GM19438 (cell line): ENCODE data around the gene ACOT7.

Experiments
- ATAC-seq: cut with Tn5 transposase; IDR thresholded peaks from one replicate; pipeline ENCODE4 v1.9.1; 2021; ENCODE audit warnings: low read depth; ENCODE audit not compliant: unreplicated experiment

The ACOT7 gene

DNA sequence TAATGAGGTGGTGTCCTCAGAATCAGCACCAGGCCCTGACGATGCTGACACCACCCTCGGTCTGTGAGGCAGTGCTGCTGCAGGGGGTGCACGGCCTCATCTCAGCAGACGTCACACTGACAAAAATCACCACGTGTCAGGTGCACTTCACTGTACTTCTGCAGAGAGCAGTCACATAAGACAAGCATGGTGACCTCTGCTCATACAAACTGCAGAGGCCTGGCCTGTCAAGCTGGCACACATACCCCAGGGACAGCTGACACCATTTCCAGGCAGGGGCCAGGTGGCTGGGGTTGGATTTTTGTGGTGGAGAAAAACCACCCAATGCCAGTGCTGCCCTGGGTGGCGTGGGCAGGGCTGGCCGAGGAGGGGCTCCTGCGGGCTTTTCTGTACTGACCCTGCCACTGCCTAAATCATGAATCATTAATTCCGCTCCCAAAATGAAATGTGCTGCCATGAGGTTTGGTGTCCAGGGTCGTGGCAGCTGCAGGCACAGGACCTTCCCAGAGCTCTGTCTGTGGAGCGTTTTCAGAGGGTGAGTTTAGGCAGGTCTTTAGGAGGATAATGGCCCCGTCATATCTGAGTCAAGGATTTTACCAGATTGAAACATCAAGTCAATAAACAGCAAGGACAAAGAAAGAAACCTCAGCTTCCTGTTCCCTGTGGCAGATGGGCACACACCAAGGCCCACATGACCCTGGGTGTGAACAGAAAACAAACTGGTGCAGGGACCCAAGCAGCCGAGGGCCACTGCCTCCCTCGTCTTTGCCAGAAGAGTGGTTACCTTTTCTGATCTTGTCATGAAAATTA lies 99.3 kb downstream of the ACOT7 start:
- ATAC-seq: no peak

DNA sequence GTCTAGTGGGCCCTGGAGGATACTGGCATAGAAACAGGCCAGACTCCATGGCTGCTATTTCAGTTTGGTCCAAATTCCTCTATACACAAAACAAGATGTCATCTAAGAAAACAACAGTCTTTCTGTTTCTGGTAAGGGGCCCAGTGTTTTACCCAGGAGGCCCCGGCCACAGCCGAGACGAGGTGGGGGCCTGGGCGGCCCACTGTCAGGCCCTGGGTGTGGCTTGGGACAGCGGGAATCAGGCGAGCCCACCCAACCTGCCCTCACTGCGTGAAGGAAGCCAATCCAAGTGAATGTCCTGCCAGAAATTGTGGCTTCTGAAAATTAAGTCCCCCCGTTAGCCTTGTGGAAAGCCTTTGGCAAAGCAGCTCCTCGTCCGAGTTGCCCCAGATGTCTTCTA lies 101.5 kb downstream of the ACOT7 start:
- no peak for ATAC-seq

DNA sequence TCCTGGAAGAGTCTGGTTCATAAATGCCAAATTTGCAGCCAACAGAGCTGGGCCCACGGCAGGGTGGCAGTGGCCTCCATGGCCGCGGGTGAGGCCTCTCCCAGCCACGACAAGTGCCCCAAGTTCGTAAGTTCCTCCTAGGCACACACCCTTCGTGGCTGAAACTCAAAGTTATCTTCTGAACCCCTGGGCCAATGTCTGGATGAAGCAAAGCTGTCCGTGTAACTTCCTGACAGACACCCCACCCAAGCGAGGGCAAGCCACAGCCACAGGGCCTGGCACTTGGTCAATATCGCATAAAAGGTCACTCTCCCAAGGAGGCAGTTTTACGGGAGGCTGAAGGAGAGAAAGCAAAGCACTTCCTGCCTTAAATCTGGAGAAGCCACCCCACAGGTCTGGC lies 104.9 kb downstream of the ACOT7 start:
- ATAC-seq: no peak

DNA sequence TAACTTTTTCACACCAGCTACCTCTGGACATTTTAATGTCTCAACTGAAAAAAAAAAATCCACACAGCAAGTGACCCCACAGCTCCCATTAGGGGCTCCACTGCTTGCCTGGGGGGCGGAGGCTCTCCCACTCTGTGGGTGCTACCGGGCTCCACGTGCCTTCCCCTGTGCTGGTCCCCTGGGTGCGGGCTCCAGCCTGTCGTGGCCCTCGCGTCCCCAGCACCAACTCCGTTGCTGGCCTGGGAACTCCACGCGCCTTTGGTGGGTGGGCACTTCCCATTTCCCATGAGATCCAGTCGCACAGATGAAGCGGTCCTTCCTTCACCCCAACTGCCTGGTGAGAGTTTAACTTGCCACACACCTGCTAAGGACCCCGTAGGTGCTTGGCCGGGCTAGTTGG lies 105.5 kb downstream of the ACOT7 start:
- no peak for ATAC-seq

DNA sequence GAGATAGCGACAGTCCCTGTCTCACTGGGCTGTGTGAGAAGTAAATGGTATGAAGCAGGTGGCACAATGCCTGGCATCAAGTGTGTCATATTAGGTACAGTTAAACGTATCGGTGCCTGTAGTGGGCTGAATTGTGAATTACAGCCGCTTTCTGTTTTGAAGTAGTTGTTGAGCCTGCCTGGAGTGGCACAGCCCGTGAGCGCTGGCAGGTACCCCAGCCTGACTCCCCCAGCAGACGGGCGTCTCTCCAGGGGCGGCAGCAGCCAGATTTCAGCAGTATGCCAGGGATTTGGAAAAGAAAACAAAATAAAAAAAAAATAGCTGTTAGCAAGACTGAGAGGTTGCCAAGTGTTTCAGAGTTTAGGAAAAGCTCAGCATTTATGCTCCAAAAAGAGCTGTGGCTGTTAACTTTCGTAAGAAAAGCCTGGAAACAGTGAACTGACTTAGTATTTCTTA lies 106.1 kb downstream of the ACOT7 start:
- ATAC-seq: no peak

DNA sequence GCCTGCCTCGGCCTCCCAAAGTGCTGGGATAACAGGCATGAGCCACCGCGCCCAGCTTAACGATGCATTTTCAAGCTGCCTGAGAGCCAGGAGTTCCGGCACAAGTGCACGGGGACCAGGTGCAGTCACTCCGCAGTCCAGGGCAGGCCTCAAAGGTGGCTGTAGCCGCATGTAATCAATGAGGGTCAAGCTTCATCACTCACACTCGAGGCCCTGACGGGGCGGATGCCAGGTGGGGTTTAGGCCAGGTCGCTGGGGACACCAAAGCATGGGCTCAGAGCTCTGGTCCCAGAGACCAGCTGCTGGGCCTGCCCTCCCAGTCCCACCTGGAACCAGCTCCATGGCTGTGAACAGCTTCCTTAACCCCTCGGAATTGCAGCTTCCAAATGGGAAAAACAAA lies 106.5 kb downstream of the ACOT7 start:
- no peak for ATAC-seq

DNA sequence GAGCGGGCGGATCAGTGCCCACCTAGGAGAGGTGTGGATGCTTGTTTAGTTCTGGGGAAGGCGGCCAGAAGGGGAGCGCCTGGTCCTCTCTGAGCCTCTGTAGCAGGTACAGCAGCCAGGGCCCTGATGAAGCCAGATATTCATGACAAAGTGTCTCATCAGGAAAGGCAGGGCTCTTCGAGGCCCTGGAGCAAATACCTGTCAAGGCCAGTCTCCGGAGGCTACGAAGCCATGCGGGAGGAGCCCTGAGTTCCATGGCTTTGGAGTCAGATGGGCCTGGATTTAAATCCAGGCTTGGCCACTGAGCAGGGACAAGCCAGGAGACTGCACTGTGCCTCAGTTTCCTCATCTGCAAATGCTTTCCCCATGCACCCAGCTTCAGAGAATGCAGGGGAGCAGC lies 107.3 kb downstream of the ACOT7 start:
- no peak for ATAC-seq

DNA sequence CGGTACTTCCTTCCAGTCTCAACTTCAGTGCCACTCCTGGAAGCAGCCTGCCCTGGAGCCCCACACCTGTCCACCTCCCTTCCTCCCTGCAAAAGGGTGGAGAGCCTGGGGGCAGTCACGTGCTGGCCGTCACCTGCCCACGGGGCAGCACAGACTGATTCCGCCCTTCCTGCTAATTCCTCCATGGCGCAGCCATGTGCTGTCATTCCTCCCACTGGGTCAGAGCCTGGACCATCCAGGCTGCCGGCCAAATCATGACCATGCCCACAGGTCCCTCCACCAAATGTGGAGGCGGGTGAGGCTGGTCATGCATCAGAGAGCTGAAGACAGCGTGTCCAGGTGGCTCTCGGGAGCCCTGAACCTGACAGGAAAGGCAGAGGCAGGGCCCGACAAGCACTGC lies 108.2 kb downstream of the ACOT7 start:
- no peak for ATAC-seq

DNA sequence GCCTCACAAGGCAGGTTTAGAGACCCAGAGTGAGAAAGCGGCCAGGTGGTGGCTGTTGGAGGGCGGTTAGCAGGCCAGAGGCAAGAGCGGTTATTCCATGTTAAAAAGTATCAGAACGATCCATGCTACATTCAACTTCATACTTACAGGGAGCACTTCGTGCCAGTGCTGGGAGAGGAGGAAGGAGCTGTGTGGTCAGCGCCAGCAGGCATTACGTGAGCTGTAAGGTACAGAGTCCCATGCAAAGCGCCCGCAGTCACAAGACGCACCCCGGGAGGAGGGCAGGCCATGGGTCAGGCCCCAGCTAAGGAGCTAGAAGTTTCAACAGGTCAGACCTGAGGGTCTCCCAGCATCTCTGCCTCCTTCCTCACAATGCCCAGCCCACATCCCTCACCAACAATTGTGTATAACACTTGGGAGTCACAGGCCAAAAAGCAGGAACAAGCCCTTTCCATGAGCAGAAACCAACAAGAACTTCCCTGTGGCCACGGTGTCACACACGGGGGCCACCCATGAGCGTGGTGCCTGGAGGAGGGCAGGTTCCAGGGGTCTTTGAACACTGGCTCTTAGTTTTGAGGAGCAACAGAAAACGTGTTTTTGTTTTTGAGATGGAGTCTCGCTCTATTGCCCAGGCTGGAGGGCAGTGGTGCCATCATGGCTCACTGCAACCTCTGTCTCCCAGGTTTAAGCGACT lies 110.8 kb downstream of the ACOT7 start:
- ATAC-seq: no peak

DNA sequence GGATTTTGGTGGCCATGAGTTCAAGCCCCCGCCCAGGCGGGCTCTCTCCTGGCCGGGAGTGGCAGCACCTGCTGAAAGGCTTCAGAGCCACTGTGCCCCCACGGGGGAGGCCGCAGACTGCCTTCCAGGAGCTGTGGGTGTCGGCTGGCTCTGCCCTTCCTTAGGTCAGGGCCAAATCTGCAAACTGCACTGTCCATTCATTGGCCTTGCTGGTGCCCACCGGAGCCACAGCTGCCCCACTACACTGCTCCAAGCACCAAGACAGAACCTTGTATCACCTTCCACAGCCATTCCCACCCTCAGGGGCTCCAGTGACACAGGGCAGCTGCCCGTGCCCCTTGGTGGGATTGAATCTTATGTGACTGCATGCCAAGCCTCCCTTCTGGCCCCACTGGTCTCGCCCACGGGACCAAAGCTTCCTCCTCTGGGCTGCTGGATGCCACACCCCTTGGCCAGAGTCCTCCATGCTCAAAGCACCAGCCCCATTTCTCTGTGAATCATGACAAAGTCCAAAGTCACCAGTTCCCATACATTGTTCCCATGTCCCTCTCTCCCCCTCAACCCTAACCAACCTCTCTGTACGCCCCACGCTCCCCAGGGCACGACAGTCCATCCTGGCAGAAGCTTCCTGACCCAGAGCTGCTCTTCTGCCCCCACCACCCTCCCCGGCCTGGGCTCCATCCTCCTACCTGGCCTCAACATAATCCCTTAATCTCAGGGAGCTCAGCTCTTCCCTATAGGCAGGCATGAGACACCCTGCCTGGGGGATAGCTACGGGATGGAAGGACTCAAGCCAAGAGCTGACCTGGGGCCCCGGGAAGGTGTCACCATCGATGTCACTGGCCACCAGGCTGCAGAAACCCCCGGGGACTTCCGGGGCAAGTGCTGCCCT lies 111.8 kb downstream of the ACOT7 start:
- ATAC-seq: no peak

DNA sequence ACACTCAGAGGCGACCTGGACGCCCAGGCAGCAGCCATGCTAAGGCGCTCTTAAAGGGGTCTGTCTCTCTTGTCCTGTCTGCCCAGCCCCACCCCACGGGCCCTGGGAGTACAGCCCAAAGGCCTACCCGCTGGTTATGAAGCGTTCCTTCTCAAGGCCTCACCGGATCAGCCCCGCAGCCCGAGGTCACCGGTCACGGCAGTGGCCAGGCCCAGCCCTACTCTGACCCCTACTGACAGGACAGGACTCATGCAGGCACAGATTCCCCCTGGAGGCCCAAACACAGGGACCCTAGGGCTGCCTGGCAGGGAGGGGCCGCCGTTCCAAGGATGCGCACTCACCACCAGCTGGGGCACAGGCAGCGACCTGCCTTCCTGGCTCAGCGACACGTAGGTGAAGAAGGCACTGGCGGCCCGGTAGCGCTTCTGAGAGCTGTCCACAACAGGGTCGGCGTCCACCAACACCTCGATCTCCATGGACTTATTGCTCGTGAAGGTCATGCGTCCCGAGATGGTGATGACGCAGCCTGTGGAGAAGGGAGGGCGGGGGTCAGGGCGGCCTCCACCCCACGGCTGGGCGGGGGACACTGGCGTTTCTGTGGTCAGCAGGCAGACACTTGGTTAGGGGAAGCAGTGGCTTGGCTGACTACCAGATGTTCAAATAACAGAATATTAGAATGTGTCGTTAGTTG lies 112.7 kb downstream of the ACOT7 start:
- no peak for ATAC-seq

DNA sequence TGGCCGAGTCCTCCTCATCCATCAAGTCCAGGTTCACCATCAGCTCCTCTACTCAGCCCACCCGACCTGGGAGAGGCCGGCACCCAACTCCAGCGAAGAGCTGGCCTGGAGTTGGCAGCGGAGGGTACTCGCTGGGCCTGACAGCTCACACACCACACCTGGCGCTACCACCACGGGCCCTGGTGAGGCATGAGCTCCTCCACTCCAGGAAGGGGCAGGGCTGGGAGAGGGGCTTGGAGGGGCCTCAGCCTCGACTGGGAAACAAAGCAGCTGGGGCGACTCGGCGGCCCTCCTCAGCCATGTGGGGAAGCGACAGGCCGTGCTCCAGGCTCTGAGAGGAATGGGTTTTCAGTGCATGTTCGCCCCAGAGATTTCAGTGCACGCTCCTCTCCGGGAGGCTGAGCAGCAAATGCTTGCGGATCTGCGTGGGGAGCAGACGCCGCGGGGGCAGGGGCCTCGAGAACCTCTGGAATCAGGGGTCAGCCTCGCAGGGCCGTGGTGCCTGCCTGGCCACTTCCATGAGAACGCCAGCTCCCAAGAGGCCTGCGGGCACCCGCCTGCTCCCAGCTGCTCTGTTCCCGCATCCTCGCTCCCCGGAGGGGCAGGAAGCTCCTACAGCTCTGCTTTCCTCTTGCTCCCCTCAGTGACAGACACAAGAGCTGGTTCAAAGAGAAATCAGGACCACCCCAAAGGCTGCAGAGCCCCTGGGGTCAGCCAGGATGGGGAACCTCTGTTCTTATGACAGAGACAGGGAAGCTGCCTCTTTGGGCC lies 113.8 kb downstream of the ACOT7 start:
- ATAC-seq: no peak

DNA sequence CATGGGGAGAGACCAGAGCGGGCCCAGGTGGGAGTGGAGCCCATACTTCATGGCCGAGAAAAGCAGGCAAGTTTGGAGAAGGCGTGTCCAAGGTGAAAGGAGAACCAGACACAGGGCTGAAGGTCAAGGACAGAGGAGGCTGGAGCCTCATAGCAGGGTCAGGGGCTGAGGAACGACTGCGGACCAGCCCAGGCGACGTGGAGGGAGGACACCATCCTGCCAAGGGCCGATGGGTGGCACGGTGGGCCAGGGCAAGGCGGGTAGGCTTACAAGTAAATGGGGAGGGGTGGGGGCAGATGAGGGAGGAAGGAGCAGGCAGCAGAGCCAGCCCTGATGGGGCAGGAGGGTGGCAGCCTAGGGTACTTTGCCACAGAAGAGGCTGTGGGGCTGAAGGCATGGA lies 114.5 kb downstream of the ACOT7 start:
- ATAC-seq: no peak

DNA sequence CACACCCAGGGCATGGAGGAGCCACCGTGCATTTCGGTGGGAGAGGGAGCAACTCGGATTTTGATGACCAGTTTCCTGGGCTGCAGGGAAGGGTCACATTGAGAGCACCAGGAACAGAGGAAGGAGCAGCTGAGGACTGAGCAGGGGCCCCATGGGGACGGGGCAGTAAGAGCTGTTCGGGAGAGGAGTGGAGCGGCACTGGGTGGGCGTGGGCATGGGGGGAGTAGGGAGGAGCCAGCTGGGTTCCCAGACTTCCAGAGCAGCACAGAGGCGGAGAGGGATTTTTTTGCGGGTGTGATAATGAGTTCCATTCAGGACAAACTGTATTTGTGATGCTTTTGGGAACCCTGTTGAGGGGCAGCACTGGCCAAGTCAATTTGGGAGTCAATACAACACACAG lies 115.3 kb downstream of the ACOT7 start:
- ATAC-seq: no peak

DNA sequence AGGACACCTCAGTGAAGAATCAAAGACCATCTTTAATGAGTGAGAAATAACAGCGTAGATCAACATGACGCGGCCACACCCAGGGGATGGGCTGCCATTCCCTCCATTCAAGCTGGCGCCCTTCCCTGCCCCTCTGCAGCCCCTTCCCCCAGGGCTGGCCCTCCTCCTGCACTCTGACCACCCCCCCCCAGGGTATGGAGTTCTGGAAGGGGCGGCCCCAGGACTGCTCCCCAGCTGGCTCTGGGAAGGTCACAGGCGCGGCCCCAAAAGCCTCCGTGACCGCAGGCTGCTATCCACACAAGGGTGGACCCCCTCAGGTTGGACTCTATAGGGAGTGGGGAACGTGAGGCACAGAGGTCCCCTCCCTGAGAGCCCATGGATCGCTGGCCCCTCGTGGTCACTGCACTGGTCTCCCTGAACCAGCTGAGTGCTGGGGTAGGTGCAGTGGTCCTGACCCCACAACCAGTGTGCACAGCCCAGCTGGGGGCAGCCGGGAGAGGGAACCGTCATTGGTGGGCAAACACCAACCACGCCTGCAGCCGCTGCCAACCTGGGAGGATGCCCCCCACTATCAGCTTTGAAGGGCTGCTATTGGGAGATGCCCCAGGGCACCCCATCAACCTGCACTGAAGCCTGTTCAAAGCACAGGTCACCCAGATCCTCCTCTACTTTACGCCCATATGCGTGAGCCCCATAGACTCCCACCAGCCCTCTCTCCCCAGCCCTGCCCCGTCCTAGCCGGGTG lies 116.6 kb downstream of the ACOT7 start:
- no peak for ATAC-seq

DNA sequence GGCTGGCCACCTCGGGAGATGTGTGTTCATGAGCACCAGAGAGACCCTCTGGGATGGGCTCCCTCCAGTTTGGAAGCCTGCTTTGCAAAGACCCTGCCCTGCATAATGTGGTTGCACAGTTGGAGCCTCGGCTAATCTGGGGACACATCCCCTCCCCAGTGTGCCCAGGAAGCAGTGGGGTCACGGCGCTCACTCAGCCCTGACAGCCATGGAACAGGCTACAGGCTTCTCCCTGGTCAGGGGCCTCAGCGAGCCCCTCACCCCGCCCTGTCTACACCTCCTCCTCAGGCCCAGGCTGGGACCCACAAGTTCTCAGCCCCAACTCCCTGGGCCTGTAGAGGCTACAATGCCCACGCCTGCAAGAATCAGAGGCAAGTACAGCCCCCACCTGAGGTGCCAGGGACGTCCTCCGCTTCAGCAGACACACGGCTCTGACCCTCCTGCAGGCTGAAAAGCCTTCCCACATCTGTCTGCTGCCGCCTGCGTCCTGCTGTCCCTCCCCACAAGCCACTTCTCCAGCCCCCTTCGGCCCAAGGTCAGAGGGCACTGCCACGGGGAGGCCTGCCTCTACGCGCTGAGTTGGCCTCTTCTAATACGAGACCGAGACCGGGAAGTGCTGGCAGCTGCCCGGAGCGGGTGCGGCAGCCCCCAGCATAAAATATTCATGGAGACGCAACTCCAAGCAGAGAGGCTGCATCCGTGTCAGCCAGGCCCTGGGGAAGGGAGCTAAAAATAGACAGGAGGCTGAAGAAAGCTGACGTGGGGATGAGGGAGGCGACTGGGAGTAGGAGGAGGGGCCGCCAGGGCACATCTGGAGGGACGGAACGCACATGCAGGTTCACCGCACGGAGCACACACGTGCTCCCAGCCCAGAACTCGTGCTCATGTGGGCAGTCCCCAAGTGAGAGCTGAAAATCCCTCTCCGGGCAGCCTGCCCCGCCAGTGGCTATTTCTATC lies 117.5 kb downstream of the ACOT7 start:
- ATAC-seq: no peak

DNA sequence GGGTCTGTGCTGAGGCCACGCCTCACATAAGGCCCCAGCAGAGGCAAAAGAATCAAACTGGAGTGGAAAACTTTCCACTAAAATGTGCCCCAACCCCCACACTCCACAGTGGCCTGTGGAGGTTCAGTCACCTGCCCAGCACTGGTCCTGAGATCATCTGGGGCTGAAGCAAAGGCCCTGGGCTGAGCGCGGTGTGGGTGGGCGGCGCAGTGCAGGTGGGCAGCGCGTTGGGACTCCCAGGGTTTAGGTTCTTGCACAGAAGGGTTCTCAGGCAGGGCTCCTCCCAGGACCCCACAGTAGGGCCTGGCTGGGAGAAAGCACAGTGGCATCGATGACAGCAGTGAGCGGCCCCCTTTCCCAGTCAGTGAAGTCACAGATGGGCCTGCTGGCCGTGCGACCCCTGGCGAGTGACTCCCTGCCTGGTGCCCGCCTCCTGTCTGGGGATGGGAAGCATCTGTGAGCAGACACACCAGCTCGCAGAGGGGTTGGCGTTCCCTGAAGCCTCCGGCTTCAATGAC lies 118.9 kb downstream of the ACOT7 start:
- no peak for ATAC-seq

DNA sequence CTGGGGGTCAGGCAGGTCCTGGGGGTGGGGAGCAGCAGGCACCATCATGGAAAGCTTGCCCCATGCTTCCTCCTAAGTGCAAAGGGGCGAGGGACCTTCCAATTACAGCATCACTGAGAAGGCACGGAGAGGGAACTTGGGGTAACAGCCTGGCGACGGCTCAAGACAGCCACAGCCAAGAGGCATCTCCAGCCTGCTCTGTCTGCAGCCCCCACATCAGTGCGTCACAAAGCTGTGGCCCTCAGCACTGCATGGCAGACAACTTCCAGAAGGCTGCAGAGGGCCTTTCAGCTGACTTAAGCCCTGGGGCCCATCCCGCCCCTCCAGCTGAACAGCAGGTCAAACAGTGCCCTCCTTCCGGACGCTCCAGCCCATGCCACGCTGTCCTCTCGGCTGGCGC lies 119.5 kb downstream of the ACOT7 start:
- ATAC-seq: no peak
